Thoracic aorta (tissue), 2 donors: Measurements from ENCODE around the gene LRRFIP2. TPM values are rescaled to one million over a fixed set of nuclear protein-coding genes. Genes with fewer than 3 reads are reported as not detected.
A peak's percentile ranks its signal among the peaks of the same experiment; 100 is the strongest.

Experiments
- ATAC-seq: fragments of 150-250 bp; one replicate; pipeline ENCODE4 v1.8.0; 2017; ENCODE audit warnings: low read depth; ENCODE audit not compliant: insufficient number of reproducible peaks, low FRiP score
- DNase-seq: peaks from one replicate; pipeline ENCODE4 v3.0.0-alpha.2; 2020; ENCODE audit warnings: low spot score
- H3K27ac ChIP-seq, 2 donors: fragments of 200-600 bp; sonication (generic); 1 replicate in 1 of 2; 2 replicates in 1 of 2; pipeline ENCODE4 v1.5.1; 2016; ENCODE audit warnings: mild to moderate bottlenecking in 2 of 2, moderate library complexity in 2 of 2
- H3K27me3 ChIP-seq: fragments of 200-600 bp; sonication (generic); replicated peaks from 2 replicates; pipeline ENCODE4 v1.6.0; 2016; ENCODE audit warnings: mild to moderate bottlenecking; ENCODE audit not compliant: insufficient read depth
- H3K36me3 ChIP-seq: fragments of 200-600 bp; sonication (generic); one replicate; pipeline ENCODE4 v1.5.1; 2016
- H3K4me1 ChIP-seq, 2 donors: fragments of 200-600 bp; sonication (generic); 1 replicate in 1 of 2; 2 replicates in 1 of 2; pipeline versions ENCODE4 v1.5.1 to v1.6.0; 2016; ENCODE audit warnings: low read depth in 2 of 2, mild to moderate bottlenecking in 1 of 2; ENCODE audit not compliant: control insufficient read depth in 1 of 2
- H3K4me3 ChIP-seq: fragments of 200-600 bp; sonication (generic); 2 replicates; pipeline ENCODE4 v1.5.1; 2016; ENCODE audit warnings: mild to moderate bottlenecking
- H3K9me3 ChIP-seq: fragments of 200-600 bp; sonication (generic); 2 replicates; pipeline ENCODE4 v1.5.1; 2016
- CTCF ChIP-seq: fragments of 200-600 bp; sonication (generic); IDR thresholded peaks from one replicate; pipeline ENCODE4 v1.5.1; 2019; ENCODE audit warnings: antibody characterized with exemption
- total RNA-seq, 2 donors: library from RNA; depleted of rRNA; stranded (reverse); fragments of >200 nt; gene quantifications; one replicate each; pipeline versions ENCODE4 v1.1.0 to v1.2.3, GENCODE V29; 2016

Gene LRRFIP2
- total RNA-seq, 2 donors from 2014 or later, result 98.8 to 123 TPM

GRCh38 chr3:37024092-37024491, 150.3 kb downstream of the LRRFIP2 start:
- no peaks in the 10 kb centered on the region for H3K27me3 ChIP-seq
- no peak overlapping the region for H3K27ac ChIP-seq
- ATAC-seq (no peak), DNase-seq (no peak)
- peak; percentile 54 for TF ChIP-seq CTCF
- peaks cover 9 to 33% of the 10 kb centered on the region in 2 donors for H3K4me1 ChIP-seq
- no peaks in the 10 kb centered on the region for H3K9me3 ChIP-seq
- no peak overlapping the region for H3K4me3 ChIP-seq
- peaks cover 35% of the 10 kb centered on the region for H3K36me3 ChIP-seq

GRCh38 chr3:37017683-37018082, 156.7 kb downstream of the LRRFIP2 start:
- ATAC-seq (no peak), DNase-seq (no peak)
- H3K4me1 ChIP-seq, result no peaks in the 10 kb centered on the region
- H3K27ac ChIP-seq, result no peak overlapping the region
- H3K36me3 ChIP-seq, result peaks cover 59% of the 10 kb centered on the region
- H3K4me3 ChIP-seq, result no peak overlapping the region
- no peak for TF ChIP-seq CTCF
- H3K9me3 ChIP-seq, result no peaks in the 10 kb centered on the region
- no peaks in the 10 kb centered on the region for H3K27me3 ChIP-seq

- no peak for TF ChIP-seq CTCF
- DNase-seq, result no peak
- Histone ChIP-seq H3K27ac (no peak overlapping the region), H3K4me1 (no peaks in the 10 kb centered on the region), H3K9me3 (no peaks in the 10 kb centered on the region), H3K27me3 (no peaks in the 10 kb centered on the region), H3K36me3 (peaks cover 64% of the 10 kb centered on the region), H3K4me3 (no peak overlapping the region)
- no peak for ATAC-seq
Measured at GRCh38 chr3:37016903-37017302, 157.5 kb downstream of the LRRFIP2 start.

- H3K27me3 ChIP-seq, result no peaks in the 10 kb centered on the region
- no peaks in the 10 kb centered on the region for H3K4me1 ChIP-seq
- H3K4me3 ChIP-seq, result no peak overlapping the region
- ATAC-seq (no peak), DNase-seq (no peak)
- TF ChIP-seq CTCF, result no peak
- H3K27ac ChIP-seq, result no peak overlapping the region
- H3K36me3 ChIP-seq, result peaks cover 60% of the 10 kb centered on the region
- H3K9me3 ChIP-seq, result no peaks in the 10 kb centered on the region
Measured at GRCh38 chr3:37015642-37016041, 158.7 kb downstream of the LRRFIP2 start.

- DNase-seq (no peak), ATAC-seq (no peak)
- Histone ChIP-seq H3K36me3 (peaks cover 61% of the 10 kb centered on the region), H3K27ac (no peak overlapping the region), H3K4me1 (no peaks in the 10 kb centered on the region), H3K27me3 (no peaks in the 10 kb centered on the region), H3K9me3 (no peaks in the 10 kb centered on the region), H3K4me3 (no peak overlapping the region)
- no peak for TF ChIP-seq CTCF
Measured at GRCh38 chr3:37014620-37015019, 159.8 kb downstream of the LRRFIP2 start.

Other genes starting within 250 kb of the LRRFIP2 start
- gene TRANK1, start 229.5 kb downstream of the LRRFIP2 start, total RNA-seq, result 10 to 100 TPM; 21.3 to 31.6 TPM
- 10 to 100 TPM; 11.2 to 32.6 TPM for gene EPM2AIP1, start 181.5 kb downstream of the LRRFIP2 start, total RNA-seq
- 10 to 100 TPM; 33.6 to 75.6 TPM for gene MLH1, start 181.1 kb downstream of the LRRFIP2 start, total RNA-seq
- gene GOLGA4, start 68.7 kb upstream of the LRRFIP2 start, total RNA-seq, result 100 to 1,000 TPM in 1 of 2 donors, 10 to 100 TPM in 1; 83.3 to 132 TPM